LHCN-M2 (cell line): ENCODE results near the gene C1GALT1C1L. TPM values are rescaled to one million over a fixed set of nuclear protein-coding genes. Genes with fewer than 3 reads are reported as not detected.
A peak's percentile ranks its signal among the peaks of the same experiment; 100 is the strongest.
"Not testable (repeated sequence)": the region's sequence is repeated elsewhere in the genome, so short reads cannot be mapped to it uniquely, and the experiment has no call there.

Experiments
- DNase-seq: peaks from one replicate; pipeline ENCODE4 v3.0.0-alpha.2; 2012; ENCODE audit warnings: low read depth
- total RNA-seq: library from RNA; depleted of rRNA; stranded (reverse); fragments of >200 nt; gene quantifications from 2 replicates; pipeline ENCODE4 v1.2.3, GENCODE V29; 2014; rRNA removed

Gene C1GALT1C1L
- total RNA-seq, 1 experiment from 2014 or later, result 0.29 TPM

DNA sequence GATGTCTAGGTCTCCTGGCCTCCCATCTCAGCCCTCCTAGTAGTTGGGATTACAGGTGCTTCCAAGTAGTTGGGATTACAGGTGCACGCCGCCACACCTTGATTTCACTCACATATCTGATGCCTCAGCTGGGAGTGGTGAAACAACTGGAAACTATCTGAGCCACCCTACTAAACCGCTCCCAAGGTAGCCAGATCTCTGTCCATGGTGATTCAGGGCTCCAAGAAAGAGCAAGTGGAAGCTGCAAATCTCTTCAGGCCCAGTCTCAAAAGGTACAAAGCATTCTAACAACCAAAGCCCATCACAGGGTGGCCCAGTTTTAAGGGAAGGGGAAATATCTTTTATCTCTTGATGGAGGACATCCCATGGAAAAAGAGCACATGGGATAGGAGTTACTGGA, 19.0 kb downstream of the C1GALT1C1L start:
- no peak for DNase-seq

DNA sequence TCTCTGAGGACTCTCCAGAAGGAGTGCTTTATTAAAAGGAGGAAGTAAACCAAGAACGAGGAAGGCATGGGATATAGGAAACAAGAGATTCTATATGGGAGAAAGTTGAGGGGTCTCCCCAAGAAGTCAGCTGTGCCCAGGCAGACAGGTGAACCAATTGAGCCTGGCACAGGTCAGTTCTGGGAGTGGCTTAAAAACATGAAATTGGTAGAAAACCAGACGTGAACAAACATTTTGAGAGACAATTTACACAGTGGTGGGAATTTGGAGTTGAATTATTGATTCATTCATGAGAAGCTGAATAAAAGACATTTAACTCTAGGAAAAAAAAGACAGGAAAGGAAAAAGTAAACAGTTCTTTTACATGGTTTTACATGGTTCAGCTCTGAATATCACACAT, 22.7 kb downstream of the C1GALT1C1L start:
- no peak for DNase-seq

DNA sequence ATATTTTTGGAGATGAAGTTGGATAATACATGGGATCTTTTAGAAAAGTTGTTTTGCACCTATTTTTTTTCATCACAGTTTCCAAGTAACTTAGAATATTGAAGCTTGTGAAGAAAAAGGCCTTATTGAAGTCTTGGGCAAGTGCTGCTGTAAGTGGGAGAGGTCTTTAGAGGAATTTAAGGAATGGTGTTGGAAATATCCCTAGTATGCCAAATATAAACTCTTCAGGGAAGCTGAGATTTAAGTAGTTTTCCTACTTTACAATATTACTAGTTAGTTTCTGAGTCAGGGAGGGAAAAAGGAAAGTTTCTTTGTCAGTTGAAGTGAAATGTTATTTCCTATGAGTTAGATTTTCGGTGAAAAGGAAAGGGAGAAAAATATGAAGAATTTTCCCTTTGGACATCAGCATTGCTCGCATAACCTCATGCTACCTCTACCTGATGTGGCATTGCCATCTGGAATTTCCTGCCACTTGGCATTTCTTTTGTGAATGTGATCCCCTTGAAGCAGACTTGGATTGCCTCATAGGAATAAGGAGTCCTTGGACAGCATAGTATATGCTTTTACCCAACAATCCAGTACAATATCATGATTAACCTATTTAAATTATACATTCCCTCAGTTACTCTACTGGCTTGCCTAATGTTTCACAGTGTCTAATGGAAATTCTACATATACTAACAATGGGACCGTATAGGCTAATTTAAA, 27.1 kb downstream of the C1GALT1C1L start:
- no peak for DNase-seq

DNA sequence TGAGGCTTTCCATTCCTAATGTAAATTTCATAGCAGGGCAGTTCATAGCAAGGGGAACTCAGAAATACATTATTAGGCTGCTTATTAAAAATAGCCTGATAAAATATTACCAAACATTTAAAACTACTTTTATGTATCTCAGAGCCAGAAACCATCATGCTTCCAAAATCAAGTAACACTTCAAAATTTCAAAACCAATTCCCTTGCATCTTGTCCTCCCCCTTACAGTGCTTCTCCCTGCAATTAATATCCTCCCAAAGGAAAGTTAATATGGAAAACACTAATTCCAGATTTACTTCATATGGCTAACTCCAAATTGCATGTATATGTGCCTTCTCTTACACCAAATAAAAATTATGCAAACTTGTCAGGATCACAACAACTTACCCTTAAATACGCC, 32.5 kb downstream of the C1GALT1C1L start:
- DNase-seq, result no peak

DNA sequence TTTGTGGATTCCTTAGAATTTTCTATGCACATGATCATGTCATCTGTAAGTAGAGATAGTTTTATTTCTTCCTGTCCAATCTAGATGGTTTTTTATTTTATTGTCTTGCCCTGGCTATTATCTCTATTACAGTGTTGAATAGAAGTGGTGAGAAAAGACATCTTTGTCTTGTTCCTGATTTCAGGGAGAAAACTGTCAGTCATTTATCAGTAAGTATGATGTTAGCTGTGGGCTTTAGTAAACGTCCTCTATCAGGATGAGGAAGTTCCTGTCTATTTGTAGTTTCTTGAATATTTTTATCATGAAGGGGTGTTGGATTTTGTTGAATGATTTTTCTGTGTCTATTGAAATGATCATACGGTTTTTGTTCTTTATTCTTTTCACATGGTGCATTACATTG, 33.9 kb downstream of the C1GALT1C1L start:
- DNase-seq, result no peak

DNA sequence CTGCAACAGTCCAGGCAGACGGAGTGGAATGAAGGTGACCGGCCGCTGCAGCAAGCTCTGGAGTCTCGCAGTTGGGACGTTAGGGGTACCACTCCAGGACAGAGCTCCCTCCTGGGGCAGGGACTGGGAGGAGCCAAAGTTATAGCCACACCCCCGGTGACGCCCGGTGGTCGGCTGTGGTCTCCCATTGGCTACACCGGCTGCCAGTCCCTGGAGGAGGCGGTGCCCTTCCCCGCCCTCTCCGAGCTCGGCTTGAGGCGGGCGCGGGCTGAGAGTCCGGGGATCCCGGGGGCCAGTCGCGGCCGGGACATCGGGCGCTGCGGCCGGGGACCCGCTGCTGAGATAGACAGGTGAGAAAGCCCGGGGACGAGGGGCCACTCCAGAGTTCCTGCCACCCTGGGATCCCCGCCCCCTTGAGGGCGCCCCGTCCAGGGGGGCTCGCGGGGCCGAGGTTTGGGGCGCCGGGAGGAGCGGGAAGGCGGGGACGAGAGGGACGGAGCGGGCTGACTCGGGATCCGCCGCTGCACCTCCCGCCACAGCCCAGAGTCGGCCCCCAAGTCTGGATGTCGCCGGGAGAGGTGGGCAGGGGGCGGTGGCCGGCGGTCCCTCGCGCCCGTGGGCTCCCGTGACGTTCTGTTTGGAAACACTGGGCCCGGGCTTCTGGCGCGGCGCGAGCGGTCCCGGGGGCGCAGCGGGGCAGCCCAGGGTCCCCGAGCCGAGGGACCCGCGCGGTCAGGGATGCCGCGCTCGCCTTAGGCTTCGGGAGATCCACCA, 39.0 kb downstream of the C1GALT1C1L start, which contains the start of gene PLEKHH2:
Gene PLEKHH2, plus strand, starts transcription at position 231 of the 774 bp plus-strand sequence. CDS start 7,414 bp downstream, outside the sequence.
- DNase-seq, result peak; percentile 76

DNA sequence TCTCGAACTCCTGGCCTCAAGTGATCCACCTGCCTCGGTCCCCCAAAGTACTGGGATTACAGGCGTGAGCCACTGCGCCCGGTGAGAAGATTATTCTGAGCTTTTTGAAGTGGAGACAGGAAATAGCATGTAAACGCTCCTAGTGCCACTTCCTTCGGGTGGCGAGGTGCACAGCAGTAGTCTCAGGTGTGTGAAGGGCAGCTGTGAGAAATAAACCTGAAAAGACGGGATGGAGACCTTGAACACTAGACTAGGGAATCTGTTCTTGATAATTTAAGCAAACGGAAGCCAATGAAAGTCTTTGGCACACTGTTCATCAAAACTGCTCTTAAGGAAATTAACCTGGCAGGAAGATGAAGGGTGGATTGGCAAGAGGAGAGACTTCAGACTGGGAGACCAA, 39.6 kb downstream of the C1GALT1C1L start:
- no peak for DNase-seq

DNA sequence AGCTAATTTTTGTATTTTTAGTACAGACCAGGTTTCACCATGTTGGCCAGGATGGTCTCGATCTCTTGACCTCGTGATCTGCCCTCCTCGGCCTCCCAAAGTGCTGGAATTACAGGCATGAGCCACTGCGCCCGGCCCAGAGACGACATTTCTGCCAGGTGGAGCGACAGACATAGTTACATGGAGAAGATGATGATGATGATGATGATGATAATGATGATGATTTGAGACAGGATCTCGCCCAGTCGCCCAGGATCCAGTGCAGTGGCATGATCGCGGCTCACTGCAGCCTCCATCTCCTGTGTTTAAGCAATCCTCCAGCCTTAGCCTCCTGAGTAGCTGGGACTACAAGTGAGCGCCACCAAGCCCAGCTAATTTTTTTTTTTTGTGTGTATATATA, 40.1 kb downstream of the C1GALT1C1L start:
- not testable (repeated sequence) for DNase-seq

DNA sequence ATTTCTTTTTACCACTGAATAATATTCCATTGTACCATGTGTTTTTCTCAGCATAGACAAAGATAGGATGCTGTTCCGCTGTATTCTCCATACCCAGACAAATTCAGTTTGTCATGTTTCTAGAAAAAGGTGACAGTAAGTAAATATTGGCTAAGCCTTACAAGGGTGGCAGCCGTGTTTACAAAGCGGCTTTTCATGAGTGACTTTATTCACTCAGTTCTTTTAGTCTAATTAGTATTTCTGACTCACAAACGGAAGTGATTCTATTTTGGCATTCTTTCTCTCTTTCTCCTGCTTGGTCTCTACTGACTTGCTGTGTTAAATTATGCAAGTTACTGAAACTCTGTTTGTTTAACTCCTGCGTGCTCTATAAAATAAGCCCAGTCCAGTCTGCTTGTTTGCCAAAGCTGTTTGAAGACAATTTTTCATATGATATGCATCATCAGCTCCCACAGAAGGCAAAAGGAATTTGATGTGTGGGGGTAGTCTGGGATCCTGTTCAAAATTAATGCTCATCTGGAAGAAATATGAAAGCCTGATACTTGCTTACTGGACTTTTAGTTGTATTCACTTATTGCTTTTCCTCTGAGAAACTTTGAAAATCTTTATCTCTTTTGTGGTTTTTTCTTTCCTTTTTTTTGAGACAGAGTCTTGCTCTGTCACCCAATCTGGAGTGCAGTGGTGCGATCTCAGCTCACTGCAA, 41.5 kb downstream of the C1GALT1C1L start:
- peak; percentile 17 for DNase-seq

DNA sequence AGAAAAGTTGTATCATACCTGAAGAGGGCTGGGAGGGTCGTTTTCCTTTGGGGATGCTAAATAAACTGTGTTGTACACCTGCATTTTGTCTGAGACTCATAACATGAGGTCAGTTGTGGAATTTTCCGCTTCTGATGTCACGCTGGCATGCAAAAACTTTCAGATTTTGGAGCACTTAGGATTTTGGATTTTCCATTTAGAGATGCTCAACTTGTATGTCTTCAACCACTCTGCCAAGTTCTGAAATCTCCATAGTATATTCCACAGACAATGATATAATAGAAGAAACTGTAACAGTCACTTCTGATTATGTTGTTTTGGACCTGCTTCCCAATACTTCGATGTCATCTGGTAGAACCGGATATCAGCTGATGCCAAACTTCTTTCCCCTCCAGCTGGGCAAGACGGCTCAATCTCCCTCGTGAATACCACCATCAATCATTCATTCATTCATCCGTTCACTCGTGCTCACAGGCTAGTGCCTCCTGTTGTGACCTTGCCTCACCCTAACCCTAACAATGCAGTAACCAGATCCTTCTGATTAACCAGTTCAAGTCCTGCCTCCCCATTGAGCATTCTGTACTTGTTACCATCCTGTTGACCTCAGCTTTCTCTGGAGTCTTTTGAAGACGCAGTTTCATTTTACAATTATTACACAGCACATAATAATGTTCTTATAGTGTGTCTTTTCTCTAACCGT, 44.5 kb downstream of the C1GALT1C1L start:
- no peak for DNase-seq

Other genes with a start within 250 kb of the C1GALT1C1L start
- gene THADA, start 80.4 kb downstream of the C1GALT1C1L start, total RNA-seq, result 16.4 and 20.2 TPM in 2 replicates
- 1.1 and 2.8 TPM in 2 replicates for gene PLEKHH2, start 39.2 kb downstream of the C1GALT1C1L start, total RNA-seq
- gene DYNC2LI1, start 97.6 kb upstream of the C1GALT1C1L start, total RNA-seq, result 20.9 and 21.8 TPM in 2 replicates
- not detected in 2 replicates for gene ABCG5, start 162.4 kb upstream of the C1GALT1C1L start, total RNA-seq
- not detected in 2 replicates for gene ABCG8, start 162.5 kb upstream of the C1GALT1C1L start, total RNA-seq